ENCODE results near the gene NAA10.

Gene NAA10

GRCh38 chrX:153974003-153974725 lies 39.3 kb upstream of the NAA10 start:
- TF ChIP-seq CTCF (IDR thresholded peaks at IDR 0.05; ENCODE audit: borderline replicate concordance, control extremely low read depth, extremely low read depth, insufficient read depth, missing control alignments), result no peak
- in situ Hi-C loops (cut with MboI; ENCODE audit: low sequenced_read_pairs, unreplicated experiment), result no loop called here

GRCh38 chrX:153973127-153974002 lies 38.5 kb upstream of the NAA10 start:
- no peak for DNase-seq (ENCODE audit: low spot score)
- TF ChIP-seq CTCF (IDR thresholded peaks at IDR 0.05; ENCODE audit: borderline replicate concordance, control extremely low read depth, extremely low read depth, insufficient read depth, missing control alignments), result no peak
- in situ Hi-C loops (cut with MboI; ENCODE audit: low sequenced_read_pairs, unreplicated experiment), result no loop called here

More at GRCh38 chrX:153974003-153974725, 39.3 kb upstream of the NAA10 start:
- DNase-seq (ENCODE audit: low spot score), result no peak

- in situ Hi-C loops (cut with MboI; ENCODE audit: low sequenced_read_pairs, unreplicated experiment), result no loop called here
- no peak for TF ChIP-seq CTCF (IDR thresholded peaks at IDR 0.05; ENCODE audit: borderline replicate concordance, control extremely low read depth, extremely low read depth, insufficient read depth, missing control alignments)
- DNase-seq (ENCODE audit: low spot score), result peak; percentile 91
Observed at GRCh38 chrX:153972368-153973126, 37.7 kb upstream of the NAA10 start, which contains the start of gene TMEM187. TSS of gene TMEM187 (plus strand) at chrX:153972754. CDS start at chrX:153982063, 9,309 bp downstream.

- peak; percentile 82 for DNase-seq (ENCODE audit: low spot score)
- in situ Hi-C loops (cut with MboI; ENCODE audit: low sequenced_read_pairs, unreplicated experiment), result no loop called here
- no peak for TF ChIP-seq CTCF (IDR thresholded peaks at IDR 0.05; ENCODE audit: borderline replicate concordance, control extremely low read depth, extremely low read depth, insufficient read depth, missing control alignments)
Observed at GRCh38 chrX:153971450-153972367, 36.9 kb upstream of the NAA10 start, which contains the start of gene HCFC1. TSS of gene HCFC1 (minus strand) at chrX:153971818. CDS start at chrX:153970840, 978 bp downstream.

GRCh38 chrX:153971124-153971449 lies 36.2 kb upstream of the NAA10 start:
- in situ Hi-C loops (cut with MboI; ENCODE audit: low sequenced_read_pairs, unreplicated experiment), result no loop called here
- no peak for TF ChIP-seq CTCF (IDR thresholded peaks at IDR 0.05; ENCODE audit: borderline replicate concordance, control extremely low read depth, extremely low read depth, insufficient read depth, missing control alignments)
- DNase-seq (ENCODE audit: low spot score), result peak; percentile 92

Data from GM13976 (cell line).